Measurements from ENCODE around the gene DNAJC25. TPM values are rescaled to one million over a fixed set of nuclear protein-coding genes. Genes with fewer than 3 reads are reported as not detected.

Gene DNAJC25
- total RNA-seq, result 1 to 10 TPM; 5.1 to 5.6 TPM
- polyA plus RNA-seq, result 1 to 10 TPM; 1.9 to 2.6 TPM

GRCh38 chr9:111631214-111631971 lies at the start of gene DNAJC25:
Gene DNAJC25, plus strand, starts transcription at chr9:111631334. Its CDS starts 74 bp downstream, at chr9:111631408.
- CTCF ChIA-PET (ENCODE audit: partially characterized antibody), result interaction anchor here (0.6 to 1.4 kb wide), 3 partner anchors 10 to 446 kb away, joined by 3 to 5 read pairs (median 4); no protein-coding TSS in a partner anchor

GRCh38 chr9:111582888-111583287 lies 48.2 kb upstream of the DNAJC25 start:
- Mint-ChIP-seq H3K4me1 (no peaks in the 10 kb centered on the region), H3K36me3 (no peaks in the 10 kb centered on the region), H3K27ac (no peak overlapping the region), H3K27me3 (peaks cover 0 to 2% of the 10 kb centered on the region in 2 donors), H3K9me3 (no peaks in the 10 kb centered on the region), H3K4me3 (no peak overlapping the region)
- no peak overlapping the region for H3K4me3 ChIP-seq (ENCODE audit: low read length in 2 of 2)
- no peak for DNase-seq
- H3K36me3 ChIP-seq (ENCODE audit: insufficient read depth, low read length), result no peaks in the 10 kb centered on the region
- no peaks in the 10 kb centered on the region for H3K27me3 ChIP-seq (ENCODE audit: insufficient read depth, low read length)
- H3K4me1 ChIP-seq (ENCODE audit: insufficient read depth, low read length), result no peaks in the 10 kb centered on the region
- POLR2A ChIA-PET (ENCODE audit: partially characterized antibody), result no interaction called here
- H3K27ac ChIP-seq (ENCODE audit: low read depth, low read length), result no peak overlapping the region
- CTCF ChIA-PET (ENCODE audit: partially characterized antibody), result no interaction called here
- intact Hi-C loops (cut with micrococcal nuclease), result no loop called here
- H3K9me3 ChIP-seq (ENCODE audit: control insufficient read depth in 1 of 2, low read length in 2 of 2), result no peaks in the 10 kb centered on the region

More at GRCh38 chr9:111631214-111631971, at the start of gene DNAJC25:
- Mint-ChIP-seq H3K9me3 (no peaks in the 10 kb centered on the region), H3K4me3 (peak within 1 kb of the TSS; percentile 94 to 99 (median 98)), H3K36me3 (peaks cover 0 to 9% of the 10 kb centered on the region in 2 donors), H3K27ac (peak within 1 kb of the TSS; percentile 88 to 97 (median 94)), H3K27me3 (peaks cover 0 to 1% of the 10 kb centered on the region in 2 donors), H3K4me1 (peaks cover 35 to 52% (median 43%) of the 10 kb centered on the region in 4 donors)
- intact Hi-C loops (cut with micrococcal nuclease), result loop anchor here (1.0 to 10.0 kb wide), 10 partner anchors 30 to 1709 kb away; partner anchors contain the start of genes GNG10, PTBP3, SNX30 and UGCG
- H3K36me3 ChIP-seq (ENCODE audit: insufficient read depth, low read length), result no peaks in the 10 kb centered on the region
- peaks cover 21% of the 10 kb centered on the region for H3K4me1 ChIP-seq (ENCODE audit: insufficient read depth, low read length)
- H3K27ac ChIP-seq (ENCODE audit: low read depth, low read length), result peak within 1 kb of the TSS; percentile 76
- POLR2A ChIA-PET (ENCODE audit: partially characterized antibody), result interaction anchor here (0.5 to 2.1 kb wide), 14 partner anchors 15 to 1122 kb away, joined by 3 to 21 read pairs (median 7); partner anchors contain the start of genes ECPAS, GNG10, HSDL2 and UGCG
- H3K9me3 ChIP-seq (ENCODE audit: control insufficient read depth in 1 of 2, low read length in 2 of 2), result no peaks in the 10 kb centered on the region
- DNase-seq, result peak; percentile 96 to 98 (median 98)
- peak within 1 kb of the TSS; percentile 69 to 86 for H3K4me3 ChIP-seq (ENCODE audit: low read length in 2 of 2)
- H3K27me3 ChIP-seq (ENCODE audit: insufficient read depth, low read length), result no peaks in the 10 kb centered on the region

- DNase-seq, result no peak
- POLR2A ChIA-PET (ENCODE audit: partially characterized antibody), result no interaction called here
- no peaks in the 10 kb centered on the region for H3K4me1 Mint-ChIP-seq
- H3K27me3 Mint-ChIP-seq, result peaks cover 0 to 2% of the 10 kb centered on the region in 2 donors
- intact Hi-C loops (cut with micrococcal nuclease), result no loop called here
- Histone ChIP-seq H3K9me3 (ENCODE audit: control insufficient read depth in 1 of 2, low read length in 2 of 2) (no peaks in the 10 kb centered on the region), H3K4me1 (ENCODE audit: insufficient read depth, low read length) (no peaks in the 10 kb centered on the region), H3K36me3 (ENCODE audit: insufficient read depth, low read length) (no peaks in the 10 kb centered on the region), H3K4me3 (ENCODE audit: low read length in 2 of 2) (no peak overlapping the region), H3K27me3 (ENCODE audit: insufficient read depth, low read length) (no peaks in the 10 kb centered on the region), H3K27ac (ENCODE audit: low read depth, low read length) (no peak overlapping the region)
- H3K36me3 Mint-ChIP-seq, result no peaks in the 10 kb centered on the region
- no peaks in the 10 kb centered on the region for H3K9me3 Mint-ChIP-seq
- H3K4me3 Mint-ChIP-seq, result no peak overlapping the region
- CTCF ChIA-PET (ENCODE audit: partially characterized antibody), result no interaction called here
- no peak overlapping the region for H3K27ac Mint-ChIP-seq
These were observed 44.8 kb upstream of the DNAJC25 start for GRCh38 chr9:111586378-111586777.

GRCh38 chr9:111588846-111589245 lies 42.3 kb upstream of the DNAJC25 start:
- Histone ChIP-seq H3K27ac (ENCODE audit: low read depth, low read length) (no peak overlapping the region), H3K9me3 (ENCODE audit: control insufficient read depth in 1 of 2, low read length in 2 of 2) (no peaks in the 10 kb centered on the region), H3K4me3 (ENCODE audit: low read length in 2 of 2) (no peak overlapping the region), H3K4me1 (ENCODE audit: insufficient read depth, low read length) (no peaks in the 10 kb centered on the region), H3K27me3 (ENCODE audit: insufficient read depth, low read length) (no peaks in the 10 kb centered on the region), H3K36me3 (ENCODE audit: insufficient read depth, low read length) (no peaks in the 10 kb centered on the region)
- no peak overlapping the region for H3K27ac Mint-ChIP-seq
- no peaks in the 10 kb centered on the region for H3K36me3 Mint-ChIP-seq
- no peaks in the 10 kb centered on the region for H3K9me3 Mint-ChIP-seq
- intact Hi-C loops (cut with micrococcal nuclease), result no loop called here
- no peak for DNase-seq
- H3K4me1 Mint-ChIP-seq, result no peaks in the 10 kb centered on the region
- POLR2A ChIA-PET (ENCODE audit: partially characterized antibody), result no interaction called here
- peaks cover 3 to 4% of the 10 kb centered on the region in 2 donors for H3K27me3 Mint-ChIP-seq
- H3K4me3 Mint-ChIP-seq, result no peak overlapping the region
- CTCF ChIA-PET (ENCODE audit: partially characterized antibody), result no interaction called here

GRCh38 chr9:111597852-111598732 lies 33.0 kb upstream of the DNAJC25 start:
- POLR2A ChIA-PET (ENCODE audit: partially characterized antibody), result interaction anchor here (0.8 to 1.5 kb wide), 3 partner anchors 64 to 477 kb away, joined by 3 to 7 read pairs (median 4); partner anchors contain the start of gene UGCG
- CTCF ChIA-PET (ENCODE audit: partially characterized antibody), result interaction anchor here (0.7 to 3.5 kb wide), 15 partner anchors 10 to 762 kb away, joined by 3 to 30 read pairs (median 4); partner anchors contain the start of gene DNAJC25
- Histone ChIP-seq H3K4me3 (ENCODE audit: low read length in 2 of 2) (peak overlapping the region; percentile 47 to 59), H3K27ac (ENCODE audit: low read depth, low read length) (no peak overlapping the region), H3K9me3 (ENCODE audit: control insufficient read depth in 1 of 2, low read length in 2 of 2) (no peaks in the 10 kb centered on the region), H3K4me1 (ENCODE audit: insufficient read depth, low read length) (peaks cover 21% of the 10 kb centered on the region), H3K36me3 (ENCODE audit: insufficient read depth, low read length) (no peaks in the 10 kb centered on the region), H3K27me3 (ENCODE audit: insufficient read depth, low read length) (peaks cover 8% of the 10 kb centered on the region)
- H3K27me3 Mint-ChIP-seq, result peaks cover 19 to 22% of the 10 kb centered on the region in 2 donors
- DNase-seq, result peak; percentile 61 to 72 (median 65)
- peak overlapping the region; percentile 88 to 96 (median 92) for H3K4me3 Mint-ChIP-seq
- no peaks in the 10 kb centered on the region for H3K36me3 Mint-ChIP-seq
- H3K9me3 Mint-ChIP-seq, result no peaks in the 10 kb centered on the region
- intact Hi-C loops (cut with micrococcal nuclease), result loop anchor here (1.0 to 10.0 kb wide), 7 partner anchors 24 to 476 kb away; partner anchors contain the start of genes DNAJC25, ECPAS, GNG10 and ZNF483
- peaks cover 9 to 29% (median 17%) of the 10 kb centered on the region in 4 donors for H3K4me1 Mint-ChIP-seq
- peak overlapping the region in 6 of 7 donors; percentile 41 to 81 (median 66) for H3K27ac Mint-ChIP-seq

- ChIA-PET CTCF (ENCODE audit: partially characterized antibody) (interaction anchor here (0.7 to 3.5 kb wide), 14 partner anchors 9 to 762 kb away, joined by 3 to 30 read pairs (median 4); partner anchors contain the start of gene DNAJC25), POLR2A (ENCODE audit: partially characterized antibody) (interaction anchor here (0.8 to 1.5 kb wide), 3 partner anchors 64 to 476 kb away, joined by 3 to 7 read pairs (median 4); partner anchors contain the start of gene UGCG)
- Histone ChIP-seq H3K4me3 (ENCODE audit: low read length in 2 of 2) (peak overlapping the region in 1 of 2 donors; percentile 59), H3K27me3 (ENCODE audit: insufficient read depth, low read length) (peaks cover 8% of the 10 kb centered on the region), H3K4me1 (ENCODE audit: insufficient read depth, low read length) (peaks cover 21% of the 10 kb centered on the region), H3K9me3 (ENCODE audit: control insufficient read depth in 1 of 2, low read length in 2 of 2) (no peaks in the 10 kb centered on the region), H3K27ac (ENCODE audit: low read depth, low read length) (no peak overlapping the region), H3K36me3 (ENCODE audit: insufficient read depth, low read length) (no peaks in the 10 kb centered on the region)
- peaks cover 19 to 24% of the 10 kb centered on the region in 2 donors for H3K27me3 Mint-ChIP-seq
- no peaks in the 10 kb centered on the region for H3K9me3 Mint-ChIP-seq
- intact Hi-C loops (cut with micrococcal nuclease), result loop anchor here (1.0 to 10.0 kb wide), 6 partner anchors 33 to 476 kb away; partner anchors contain the start of genes DNAJC25, ECPAS, GNG10 and ZNF483
- peak in 2 of 5 donors; percentile 14 to 38 for DNase-seq
- peak overlapping the region in 3 of 7 donors; percentile 41 to 81 (median 78) for H3K27ac Mint-ChIP-seq
- H3K4me3 Mint-ChIP-seq, result peak overlapping the region; percentile 88 to 96 (median 92)
- peaks cover 9 to 29% (median 17%) of the 10 kb centered on the region in 4 donors for H3K4me1 Mint-ChIP-seq
- no peaks in the 10 kb centered on the region for H3K36me3 Mint-ChIP-seq
These were observed 32.4 kb upstream of the DNAJC25 start for GRCh38 chr9:111598733-111599091.

Data from CD4-positive, alpha-beta memory T cell (primary cell).